HL-60/S4 (cell line): ENCODE results near the gene CEBPG.

ENCODE experiments used
- in situ Hi-C: fragments of 300-500 bp; cut with MboI; formaldehyde crosslinking; loops from 2 replicates; pipeline ENCODE4 v1.14.3; 2022; ENCODE audit warnings: low sequenced_read_pairs

Gene CEBPG

DNA sequence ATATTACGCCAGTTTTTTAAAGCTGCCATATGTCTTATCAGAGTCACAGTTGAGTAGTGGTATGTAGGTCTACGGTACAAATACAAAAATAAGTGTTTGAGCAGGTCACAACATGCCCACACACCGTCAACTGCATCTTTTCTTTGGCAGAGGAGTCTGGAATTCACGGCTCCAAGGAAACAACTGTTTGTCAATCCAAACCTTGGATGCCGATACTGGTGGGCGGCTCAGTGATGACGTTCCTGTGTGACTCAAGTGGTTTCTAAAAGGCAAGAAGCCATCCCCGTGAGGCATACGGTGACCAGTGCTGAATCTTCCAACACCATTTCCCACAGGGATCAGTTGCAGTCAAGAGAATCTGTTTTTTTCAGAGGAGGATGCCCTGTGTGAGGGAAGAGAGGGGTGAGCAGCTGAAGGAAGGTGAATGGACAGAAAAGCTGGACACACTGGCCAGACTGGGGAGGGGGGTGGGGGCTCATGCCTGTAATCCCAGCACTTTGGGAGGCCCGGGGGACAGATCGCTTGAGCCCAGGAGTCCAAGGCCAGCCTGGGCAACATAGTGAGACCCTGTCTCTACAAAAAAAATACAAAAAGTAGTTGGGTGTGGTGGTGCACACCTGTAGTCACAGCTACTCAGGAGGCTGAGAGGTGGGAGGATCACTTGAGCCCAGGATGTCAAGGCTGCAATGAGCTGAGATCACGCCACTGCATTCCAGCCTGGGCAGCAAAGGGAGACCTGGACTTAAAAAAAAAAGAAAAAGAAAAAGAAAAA, 22.8 kb upstream of the CEBPG start:
- in situ Hi-C loops: no loop called here

GRCh38 chr19:33355535-33355934, 18.0 kb upstream of the CEBPG start:
- in situ Hi-C loops: no loop called here

DNA sequence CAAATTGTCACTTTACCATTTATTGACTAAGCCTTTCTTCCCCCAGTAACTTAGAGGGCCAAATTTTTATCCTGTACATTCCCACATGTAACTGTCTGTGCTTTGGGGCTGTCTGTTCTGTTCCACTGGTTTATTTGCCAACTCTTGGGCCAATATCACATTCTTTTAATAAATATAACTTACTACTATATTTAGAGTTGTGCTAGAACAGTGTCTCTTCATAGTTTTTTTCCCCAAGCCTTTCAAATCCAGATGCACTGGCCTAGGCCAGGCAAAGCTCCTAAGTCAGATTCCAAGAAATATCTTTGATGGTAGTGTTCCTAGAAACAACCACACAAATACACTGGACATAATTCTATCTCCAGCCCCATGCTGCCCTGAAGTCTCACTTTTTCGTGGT, 16.0 kb upstream of the CEBPG start:
- in situ Hi-C loops: no loop called here

DNA sequence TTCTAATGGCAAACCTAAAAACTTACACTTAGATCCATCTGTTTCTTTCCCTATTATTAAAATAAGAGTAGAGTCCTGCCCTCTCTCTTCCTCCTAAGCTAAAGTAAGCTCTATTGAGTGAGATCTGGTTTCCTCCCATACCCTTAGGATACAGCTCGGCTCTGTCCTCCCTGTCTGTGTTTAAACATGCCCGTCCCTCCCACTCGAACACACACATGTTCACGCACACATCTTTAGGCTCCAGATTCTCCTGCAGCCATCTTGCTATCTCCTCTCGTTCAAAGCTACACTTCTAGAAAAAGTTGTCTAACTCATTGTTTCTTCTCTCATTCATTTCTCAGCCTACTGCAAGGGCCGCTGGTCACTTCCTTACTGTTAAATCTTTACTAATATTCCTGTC, 15.1 kb upstream of the CEBPG start:
- in situ Hi-C loops: no loop called here

DNA sequence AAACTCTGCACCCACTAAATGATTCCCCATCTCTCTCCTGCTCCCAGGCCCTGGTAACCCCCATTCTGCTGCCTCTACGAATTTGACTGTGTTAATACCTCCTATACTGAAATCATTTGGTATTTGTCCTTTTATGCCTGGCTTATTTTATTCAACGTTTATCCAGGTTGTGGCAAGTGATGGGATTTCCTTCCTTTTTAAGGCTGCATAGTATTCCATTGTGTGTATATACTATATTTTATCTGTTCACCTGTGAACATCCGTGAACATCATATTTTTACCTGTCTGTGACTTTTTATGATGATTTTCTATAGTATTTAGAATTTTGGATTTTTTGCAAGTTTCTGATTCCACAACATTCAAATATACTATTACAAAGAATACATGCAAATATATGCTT, 13.9 kb upstream of the CEBPG start:
- in situ Hi-C loops: no loop called here

- in situ Hi-C loops: no loop called here
These were observed 10.8 kb upstream of the CEBPG start for GRCh38 chr19:33362508-33363228.

- in situ Hi-C loops: no loop called here
These were observed 10.0 kb upstream of the CEBPG start for GRCh38 chr19:33363476-33363875.

- in situ Hi-C loops: no loop called here
These were observed 7.8 kb upstream of the CEBPG start for GRCh38 chr19:33365691-33366090.

- in situ Hi-C loops: no loop called here
These were observed 7.4 kb upstream of the CEBPG start for GRCh38 chr19:33366127-33366526.

- in situ Hi-C loops: no loop called here
These were observed 6.6 kb upstream of the CEBPG start for GRCh38 chr19:33366897-33367296.

- in situ Hi-C loops: no loop called here
These were observed 5.2 kb upstream of the CEBPG start for GRCh38 chr19:33368074-33368864.

GRCh38 chr19:33370783-33371182, 2.7 kb upstream of the CEBPG start:
- in situ Hi-C loops: no loop called here

DNA sequence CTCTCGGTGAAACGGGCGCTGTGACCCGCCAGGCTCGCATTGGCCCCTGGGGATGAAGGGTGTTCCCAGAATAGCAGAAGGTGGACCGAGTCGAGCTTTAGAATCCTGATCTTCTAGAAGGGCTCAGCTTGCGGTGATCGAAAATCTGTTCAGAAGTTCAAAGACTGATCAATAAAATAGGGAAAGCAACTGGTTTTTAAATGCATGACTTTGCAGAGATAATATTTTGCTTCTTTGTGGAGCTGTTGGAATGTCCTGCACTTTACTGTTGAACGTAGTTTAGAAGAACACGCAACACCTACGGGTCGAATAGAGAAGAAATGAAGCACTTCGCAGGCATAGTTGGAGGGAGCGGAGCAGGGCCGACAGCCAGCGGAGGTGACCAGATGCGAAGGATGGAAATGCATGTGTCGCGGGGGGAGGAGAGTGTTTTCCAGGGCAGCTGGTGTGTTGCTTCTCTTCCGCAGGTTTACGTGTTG, 766 bp downstream of the CEBPG start:
- in situ Hi-C loops: no loop called here

DNA sequence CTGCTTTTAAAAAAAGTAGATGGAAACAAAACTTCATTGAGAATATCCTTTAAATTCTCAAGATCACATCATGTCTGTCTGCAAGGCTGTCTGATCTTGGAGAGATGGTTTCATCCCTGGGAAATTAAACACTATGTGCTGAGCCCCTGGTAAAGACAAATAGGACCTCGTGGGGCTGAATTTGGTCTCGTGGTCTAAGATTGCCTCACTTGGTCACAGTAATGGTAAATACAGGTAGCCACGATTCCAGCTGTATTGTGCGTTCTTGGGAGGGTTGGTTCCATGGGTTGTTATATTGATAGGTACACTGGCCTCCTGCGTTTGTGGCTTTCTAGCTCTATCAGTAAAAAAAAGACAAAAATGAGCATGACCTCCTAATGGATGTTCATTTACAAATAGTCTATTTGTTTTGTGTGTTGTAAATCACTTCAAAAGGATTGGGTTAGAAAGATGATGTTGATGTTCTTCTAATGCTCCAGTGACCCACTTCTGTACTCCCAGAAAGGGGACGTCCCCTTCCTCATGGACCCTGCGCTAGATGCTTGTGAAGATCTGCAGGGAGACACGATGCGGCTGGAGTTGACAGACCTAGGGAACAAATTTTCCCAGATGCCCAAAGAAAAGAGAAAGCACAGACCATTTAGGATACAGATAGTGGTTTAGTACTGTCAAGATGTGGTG, 1.8 kb downstream of the CEBPG start:
- in situ Hi-C loops: no loop called here

- in situ Hi-C loops: no loop called here
These were observed 2.3 kb downstream of the CEBPG start for GRCh38 chr19:33375837-33376159.

DNA sequence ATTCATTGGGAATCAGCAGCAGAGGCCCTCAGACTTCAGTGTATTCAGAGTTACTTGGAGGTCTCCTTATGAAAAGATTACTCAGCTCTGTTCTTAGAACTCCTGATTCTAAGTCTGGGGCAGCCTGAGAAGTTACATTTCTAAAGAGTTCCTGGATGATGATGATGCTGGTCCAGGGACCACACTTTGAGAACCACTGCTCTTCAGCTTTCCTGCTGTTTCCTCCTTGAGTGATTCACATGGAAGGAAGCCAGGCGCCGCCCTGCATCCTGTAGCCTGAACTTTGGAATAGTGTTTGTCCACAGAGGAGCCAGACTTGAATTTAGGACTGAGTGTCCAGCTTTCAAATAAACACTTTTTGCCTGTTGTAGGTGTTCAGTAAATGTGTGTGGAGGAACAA, 2.9 kb downstream of the CEBPG start:
- in situ Hi-C loops: no loop called here

DNA sequence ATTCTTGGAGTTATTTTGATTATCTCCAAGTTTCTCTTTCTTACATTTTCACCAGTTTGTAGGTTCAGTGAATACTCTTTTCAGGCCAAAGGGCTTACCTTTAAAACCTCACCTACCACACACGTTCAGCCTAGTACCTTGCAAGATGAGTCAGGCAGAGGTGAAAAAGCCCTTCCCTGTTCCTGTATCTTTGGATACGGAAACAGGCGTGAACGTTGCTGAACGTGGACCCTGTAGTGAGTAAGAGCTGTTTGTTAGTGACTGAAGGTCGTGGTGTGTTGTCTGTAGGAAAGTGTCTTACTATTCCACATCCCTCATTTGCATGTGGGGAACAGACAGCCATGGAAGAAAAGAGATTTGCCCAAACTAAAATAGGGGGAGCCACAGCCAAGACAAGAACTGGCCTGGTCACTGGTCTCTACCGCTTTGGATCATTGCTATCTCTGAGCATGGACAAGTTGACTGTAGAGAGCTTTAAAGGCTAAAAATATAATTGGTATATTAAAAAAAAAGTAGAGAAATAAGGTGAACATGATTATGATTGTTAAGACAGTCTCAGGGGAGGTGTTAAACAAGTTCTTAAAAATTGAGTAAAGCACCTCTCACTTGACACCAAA, 3.5 kb downstream of the CEBPG start:
- in situ Hi-C loops: no loop called here

DNA sequence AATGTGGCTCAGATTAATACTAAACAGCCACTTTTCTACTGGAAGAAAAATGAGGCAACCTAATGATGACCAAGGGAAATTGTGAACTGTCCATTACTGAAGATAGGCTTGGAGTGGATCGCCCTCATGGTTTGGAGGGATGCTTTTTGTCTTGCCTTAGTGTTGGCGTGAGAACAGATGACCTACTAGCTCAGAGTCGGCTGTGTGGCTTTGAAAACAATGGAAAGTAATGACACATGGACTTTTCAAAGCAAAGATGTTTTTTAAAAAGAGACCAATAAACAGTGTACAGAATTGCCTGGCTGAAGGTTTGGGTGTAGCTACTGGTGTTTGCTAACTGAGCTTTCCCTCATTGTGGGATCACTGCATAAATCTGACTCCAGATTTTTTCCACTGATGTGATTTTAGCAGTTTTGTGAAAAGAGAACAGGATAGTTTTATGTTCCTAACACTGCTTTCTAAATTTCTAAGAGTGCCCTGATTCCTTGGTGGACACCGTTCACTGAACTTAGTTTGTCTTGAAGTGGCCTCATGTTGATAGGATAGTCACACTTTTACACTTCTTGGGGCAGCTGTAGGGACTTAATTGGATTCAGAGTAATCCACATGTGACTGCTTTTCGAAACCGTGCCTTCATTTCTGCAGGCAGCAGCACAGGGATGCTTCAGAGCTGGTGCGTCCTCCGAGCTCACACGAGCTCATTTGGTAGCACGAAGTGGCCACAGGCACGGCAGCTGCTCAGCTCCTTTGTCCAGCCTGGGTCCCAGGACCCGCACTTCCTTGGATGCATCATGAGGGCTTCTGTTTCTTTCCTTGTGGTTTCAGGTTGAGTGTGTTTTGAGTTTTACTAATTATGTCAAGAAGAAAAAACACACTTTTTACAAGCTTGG, 4.3 kb downstream of the CEBPG start:
- in situ Hi-C loops: no loop called here

GRCh38 chr19:33379151-33379829, 5.8 kb downstream of the CEBPG start:
- in situ Hi-C loops: no loop called here
